Kidney (tissue), 14 donors: ENCODE measurements around the gene AP3M1. TPM values are rescaled to one million over a fixed set of nuclear protein-coding genes. Genes with fewer than 3 reads are reported as not detected.
A peak's percentile ranks its signal among the peaks of the same experiment; 100 is the strongest.
"Not testable (repeated sequence)": the region's sequence is repeated elsewhere in the genome, so short reads cannot be mapped to it uniquely, and the experiment has no call there.

Experiments used
- DNase-seq, 5 donors: peaks; one replicate each; pipeline ENCODE4 v3.0.0-alpha.2; 2013 to 2020
- FAIRE-seq: peaks from 2 replicates; lab custom pipeline; 2012; peaks lifted over from hg19 to GRCh38; lab: Jason Lieb, UNC
- H3K27ac ChIP-seq, 2 donors: one replicate each; pipeline ENCODE4 v1.7.0; 2013; ENCODE audit warnings: low read depth in 2 of 2, low read length in 2 of 2, inconsistent platforms in 1 of 2
- H3K27me3 ChIP-seq: one replicate; pipeline ENCODE4 v1.7.1; 2013; ENCODE audit warnings: low read length, inconsistent platforms; ENCODE audit not compliant: control insufficient read depth, insufficient read depth
- H3K36me3 ChIP-seq, 3 donors: one replicate each; pipeline versions ENCODE4 v1.7.0 to v1.7.1; 2013; ENCODE audit warnings: low read length in 3 of 3, control low read depth in 1 of 3, inconsistent platforms in 1 of 3; ENCODE audit not compliant: insufficient read depth in 3 of 3, control insufficient read depth in 2 of 3
- H3K4me1 ChIP-seq, 3 donors: one replicate each; pipeline versions ENCODE4 v1.7.0 to v1.7.1; 2013; ENCODE audit warnings: low read length in 3 of 3, inconsistent platforms in 1 of 3, low read depth in 1 of 3; ENCODE audit not compliant: control insufficient read depth in 2 of 3, insufficient read depth in 2 of 3
- H3K4me3 ChIP-seq, 3 donors: one replicate each; pipeline versions ENCODE4 v1.7.0 to v1.8.1; 2013; ENCODE audit warnings: low read length in 3 of 3, control low read depth in 1 of 3, inconsistent platforms in 1 of 3
- H3K9ac ChIP-seq, 3 donors: one replicate each; pipeline versions ENCODE4 v1.7.0 to v1.7.1; 2013; ENCODE audit warnings: low read length in 3 of 3, control low read depth in 1 of 3, inconsistent platforms in 1 of 3
- H3K9me3 ChIP-seq, 3 donors: one replicate each; pipeline versions ENCODE4 v1.7.0 to v1.7.1; 2013; ENCODE audit warnings: low read length in 3 of 3, control low read depth in 1 of 3, inconsistent platforms in 1 of 3; ENCODE audit not compliant: control insufficient read depth in 2 of 3, insufficient read depth in 1 of 3
- CTCF ChIP-seq: IDR thresholded peaks from 3 replicates; pipeline ENCODE4 v1.5.1; 2012; ENCODE audit warnings: mild to moderate bottlenecking, moderate library complexity, borderline replicate concordance; ENCODE audit not compliant: insufficient read depth; ENCODE audit errors: extremely low read depth
- intact Hi-C: fragments of 100-400 bp; cut with DNase I; formaldehyde crosslinking; loops from one replicate; pipeline ENCODE4 v1.11.1; 2022
- polyA plus RNA-seq: library from polyadenylated mRNA; stranded (reverse); fragments of 350-450 nt; fragmentation: Illumina TruSeq; extraction: RNeasy Lipid Tissue Mini Kit (QIAGEN cat#74804); gene quantifications from one replicate; pipeline ENCODE4 v1.2.3, GENCODE V29; 2014; ENCODE audit warnings: low read depth, low replicate concordance; ENCODE audit not compliant: insufficient read depth
- total RNA-seq: library from RNA; stranded (reverse); fragmentation: NEBNext Ultra II Directional; extraction: Animal tissue kit (Norgen Biotek cat#: 25700); gene quantifications from one replicate; pipeline ENCODE4 v1.2.1, GENCODE V29; 2021
- donor health status: control.
- donor health status: control.
- donor health status: control.
- donor health status: control.
- donor health status: control.
- donor health status: DM: yes; HTN: yes; CAD: no.
- donor health status: Normal renal cell carcinoma (clear cell type).

Gene AP3M1
- total and polyA plus RNA-seq, 2 donors from 2014 or later: 14.6 to 30.1 TPM

GRCh38 chr10:74151879-74152722 is 1.5 kb upstream of the AP3M1 start:
- peak in 1 of 5 donors; percentile 30 for DNase-seq
- intact Hi-C loops: no loop called here
- Histone ChIP-seq H3K36me3 (no peaks in the 10 kb centered on the region), H3K9ac (peak overlapping the region; percentile 74 to 82 (median 81)), H3K4me1 (peaks cover 0 to 12% (median 11%) of the 10 kb centered on the region in 3 donors), H3K4me3 (peak overlapping the region; percentile 82 to 84 (median 84)), H3K9me3 (no peaks in the 10 kb centered on the region), H3K27ac (peak overlapping the region; percentile 85 to 90), H3K27me3 (no peaks in the 10 kb centered on the region)
- TF ChIP-seq CTCF: no peak
- no peak for FAIRE-seq

DNA sequence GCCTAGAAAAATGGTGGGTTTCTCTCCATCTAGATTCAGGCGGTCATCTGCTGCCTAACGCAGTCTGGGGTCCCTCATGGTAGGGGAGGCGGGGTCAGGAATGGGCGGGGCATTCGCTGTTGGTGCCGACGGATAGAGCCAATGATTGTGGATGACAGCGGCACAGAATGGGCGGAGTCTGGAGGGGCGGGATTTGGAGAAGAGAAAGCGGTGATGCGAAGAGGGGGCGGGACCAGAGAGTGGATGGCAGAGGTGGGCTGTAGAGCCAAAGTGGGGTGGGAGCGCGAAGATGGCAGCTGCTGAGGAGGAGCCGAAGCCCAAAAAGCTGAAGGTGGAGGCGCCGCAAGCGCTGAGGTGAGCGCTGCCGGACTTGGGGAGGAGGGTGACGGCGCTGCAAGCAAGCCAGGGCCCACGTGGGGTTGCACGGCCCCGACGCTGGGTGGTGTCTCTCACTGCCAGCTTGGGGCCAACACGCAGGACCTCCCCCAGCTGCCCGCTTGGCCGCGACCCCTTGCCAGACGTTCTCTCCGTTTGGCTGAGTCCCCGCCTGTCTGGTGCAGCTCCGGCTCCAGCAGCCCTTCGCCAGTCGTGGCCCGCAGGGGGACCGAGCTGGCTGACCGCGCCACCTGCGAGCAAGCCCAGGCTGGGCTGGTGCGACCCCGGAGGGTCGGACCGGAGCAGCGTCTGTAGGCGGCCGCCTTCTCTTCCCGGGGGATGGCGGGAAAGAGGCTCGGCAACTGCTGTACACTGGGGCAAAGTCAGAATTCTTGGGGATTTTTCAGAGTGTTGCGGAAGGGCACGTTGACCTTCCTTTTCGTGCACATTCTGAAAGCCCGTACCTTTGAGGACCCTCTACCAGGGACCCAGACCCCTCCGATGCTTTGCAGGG is 606 bp upstream of the AP3M1 start, which contains the start of gene ADK:
ADK (plus strand) TSS at position 232 of the 889 bp plus-strand sequence; CDS start at position 290, 58 bp downstream.
- intact Hi-C loops: no loop called here
- peaks cover 0 to 12% (median 11%) of the 10 kb centered on the region in 3 donors for H3K4me1 ChIP-seq

DNA sequence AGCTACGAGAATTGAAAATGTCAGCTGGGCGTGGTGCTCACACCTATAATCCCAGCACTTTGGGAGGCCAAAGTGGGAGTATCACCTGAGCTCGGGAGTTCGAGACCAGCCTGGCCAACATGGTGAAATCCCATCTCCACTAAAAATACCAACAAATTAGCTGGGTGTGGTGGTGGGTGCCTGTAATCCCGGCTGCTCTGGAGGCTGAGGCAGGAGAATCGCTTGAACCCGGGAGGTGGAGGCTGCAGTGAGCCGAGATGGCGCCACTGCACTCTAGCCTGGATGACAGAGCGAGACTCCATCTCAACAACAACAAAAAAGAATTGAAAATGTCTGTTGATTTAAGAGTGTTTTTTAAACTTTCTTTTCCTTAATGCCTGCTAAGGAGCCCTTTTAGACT is 3.6 kb downstream of the AP3M1 start:
- not testable (repeated sequence) for FAIRE-seq

More for the DNA sequence above, 606 bp upstream of the AP3M1 start, which contains the start of gene ADK:
- Histone ChIP-seq H3K36me3 (no peaks in the 10 kb centered on the region), H3K9me3 (no peaks in the 10 kb centered on the region), H3K27ac (peak within 1 kb of the TSS; percentile 85 to 90), H3K9ac (peak within 1 kb of the TSS; percentile 74 to 95 (median 94)), H3K27me3 (no peaks in the 10 kb centered on the region), H3K4me3 (peak within 1 kb of the TSS; percentile 82 to 98 (median 84))
- FAIRE-seq: peak; percentile 72
- peak; percentile 5 for TF ChIP-seq CTCF
- DNase-seq: peak; percentile 100

More for the DNA sequence above, 3.6 kb downstream of the AP3M1 start:
- H3K36me3 ChIP-seq, H3K27ac ChIP-seq, H3K4me3 ChIP-seq, DNase-seq, H3K9ac ChIP-seq, H3K27me3 ChIP-seq, intact Hi-C loops, H3K9me3 ChIP-seq: not testable (repeated sequence)
- peaks cover 0 to 13% (median 6%) of the 10 kb centered on the region in 3 donors for H3K4me1 ChIP-seq
